PC-3 (cell line): Measurements from ENCODE around the gene TMEM51. TPM values are rescaled to one million over a fixed set of nuclear protein-coding genes. Genes with fewer than 3 reads are reported as not detected.

ENCODE experiments used
- ATAC-seq: fragments of 200-7000 bp; cut with Tn5 transposase; 2 replicates; pipeline ENCODE4 v1.9.1; 2020; ENCODE audit warnings: mild to moderate bottlenecking, moderate library complexity
- BruUV-seq: library from RNA; stranded (reverse); fragments of 400-500 nt; replicated peaks from 2 replicates; lab custom pipeline; 2021; lab: Mats Ljungman, UMichigan
- CTCF ChIA-PET: fragments of 300-600 bp; sonication (Branson Sonifier 250); formaldehyde crosslinking; loops from one replicate; lab custom pipeline; 2022; ENCODE audit warnings: antibody characterized with exemption; lab: Charles Lee
- POLR2A ChIA-PET: fragments of 300-600 bp; sonication (Branson Sonifier 250); formaldehyde crosslinking; loops from one replicate; lab custom pipeline; 2022; ENCODE audit warnings: antibody characterized with exemption; ENCODE audit not compliant: unreplicated experiment; lab: Charles Lee
- DNase-seq: peaks from one replicate; pipeline ENCODE4 v3.0.0-alpha.2; 2015
- H2AFZ ChIP-seq: fragments of 300-600 bp; sonication (generic); 2 replicates; pipeline ENCODE4 v1.6.0; 2016; ENCODE audit warnings: antibody characterized with exemption, low read length
- H3F3A ChIP-seq: fragments of 300-600 bp; sonication (generic); one replicate; pipeline ENCODE4 v1.6.0; 2017; ENCODE audit warnings: antibody characterized with exemption, low read length, control low read depth, mild to moderate bottlenecking; ENCODE audit not compliant: unreplicated experiment
- H3K27ac ChIP-seq: fragments of 300-600 bp; sonication (generic); 2 replicates; pipeline ENCODE4 v1.5.1; 2016; ENCODE audit warnings: mild to moderate bottlenecking, low read length
- H3K27me3 ChIP-seq: fragments of 300-600 bp; sonication (generic); 2 replicates; pipeline ENCODE4 v1.6.1; 2016; ENCODE audit warnings: low read length, mixed read lengths
- H3K36me3 ChIP-seq: fragments of 300-600 bp; sonication (generic); 2 replicates; pipeline ENCODE4 v1.6.1; 2016; ENCODE audit warnings: low read depth, mixed run types, low read length, mixed read lengths
- H3K4me1 ChIP-seq: fragments of 300-600 bp; sonication (generic); 2 replicates; pipeline ENCODE4 v1.5.1; 2016; ENCODE audit warnings: low read length; ENCODE audit not compliant: insufficient read depth
- H3K4me2 ChIP-seq: fragments of 300-600 bp; sonication (generic); 2 replicates; pipeline ENCODE4 v1.6.0; 2016; ENCODE audit warnings: low read length
- H3K4me3 ChIP-seq: fragments of 300-600 bp; sonication (generic); 2 replicates; pipeline ENCODE4 v1.5.1; 2016; ENCODE audit warnings: mild to moderate bottlenecking, low read length, mixed read lengths
- H3K79me2 ChIP-seq: fragments of 300-600 bp; sonication (generic); 2 replicates; pipeline ENCODE4 v1.6.1; 2017; ENCODE audit warnings: low read length, mixed read lengths
- H3K9ac ChIP-seq: fragments of 300-600 bp; sonication (generic); 2 replicates; pipeline ENCODE4 v1.6.0; 2016; ENCODE audit warnings: mild to moderate bottlenecking, low read length
- H3K9me2 ChIP-seq: fragments of 300-600 bp; sonication (generic); replicated peaks from 2 replicates; pipeline ENCODE4 v1.6.1; 2016; ENCODE audit warnings: mixed run types, low read length, mixed read lengths
- H3K9me3 ChIP-seq: fragments of 300-600 bp; sonication (generic); 2 replicates; pipeline ENCODE4 v1.6.1; 2016; ENCODE audit warnings: low read length, mixed read lengths
- H4K20me1 ChIP-seq: fragments of 300-600 bp; sonication (generic); 2 replicates; pipeline ENCODE4 v1.6.1; 2016; ENCODE audit warnings: low read length, mixed read lengths
- CTCF ChIP-seq: fragments of 300-600 bp; sonication (generic); conservative IDR thresholded peaks from 2 replicates; pipeline ENCODE4 v1.5.1; 2017; ENCODE audit warnings: antibody characterized with exemption, low read depth, mild to moderate bottlenecking, low read length
- EZH2 ChIP-seq: fragments of 300-600 bp; sonication (generic); IDR thresholded peaks from one replicate; pipeline ENCODE4 v1.6.1; 2017; ENCODE audit warnings: antibody characterized with exemption, mild to moderate bottlenecking, low read length; ENCODE audit not compliant: unreplicated experiment
- EZH2phosphoT487 ChIP-seq: fragments of 300-600 bp; sonication (generic); IDR thresholded peaks from 2 replicates; pipeline ENCODE4 v1.6.1; 2018; ENCODE audit warnings: mild to moderate bottlenecking, antibody characterized with exemption, low read length, borderline replicate concordance
- intact Hi-C: fragments of 100-400 bp; cut with micrococcal nuclease; formaldehyde crosslinking; loops from 2 replicates; pipeline ENCODE4 v1.9.0; 2023
- total RNA-seq: library from RNA; depleted of rRNA; stranded (reverse); fragments of >200 nt; gene quantifications from 2 replicates; pipeline ENCODE4 v1.2.3, GENCODE V29; 2014

TMEM51 gene
- total RNA-seq, 1 experiment from 2014 or later, result 20.8 TPM

- Histone ChIP-seq H3F3A (no peaks in the 10 kb centered on the region), H3K9me3 (no peaks in the 10 kb centered on the region), H4K20me1 (no peaks in the 10 kb centered on the region), H3K9me2 (no peaks in the 10 kb centered on the region), H3K36me3 (no peaks in the 10 kb centered on the region), H3K27ac (no peak overlapping the region), H3K79me2 (no peaks in the 10 kb centered on the region), H3K4me3 (no peak overlapping the region), H3K9ac (no peak overlapping the region), H2AFZ (no peak overlapping the region), H3K4me1 (peaks cover 10% of the 10 kb centered on the region; the same call in 1 of the 2 replicates), H3K4me2 (no peak overlapping the region), H3K27me3 (no peaks in the 10 kb centered on the region)
- TF ChIP-seq EZH2 (no peak), EZH2phosphoT487 (no peak), CTCF (no peak)
- intact Hi-C loops, result no loop called here
- POLR2A ChIA-PET, result no interaction called here
- ATAC-seq, result no peak
- no TSS peak for BruUV-seq
- CTCF ChIA-PET, result interaction anchor here (0.7 kb wide), 1 partner anchor 17 kb away, joined by 3 read pairs; no protein-coding TSS in a partner anchor
- no peak for DNase-seq
Observed at GRCh38 chr1:15231714-15232201, 78.2 kb downstream of the TMEM51 start.

- H3K4me3 ChIP-seq, result no peak overlapping the region
- no peak for TF ChIP-seq CTCF
- no peak for TF ChIP-seq EZH2phosphoT487
- TF ChIP-seq EZH2, result no peak
- H3K27me3 ChIP-seq, result no peaks in the 10 kb centered on the region
- intact Hi-C loops, result no loop called here
- H3K9me3 ChIP-seq, result no peaks in the 10 kb centered on the region
- ATAC-seq (no peak), DNase-seq (no peak)
- BruUV-seq, result no TSS peak
- no peaks in the 10 kb centered on the region for H4K20me1 ChIP-seq
- no peaks in the 10 kb centered on the region for H3K36me3 ChIP-seq
- POLR2A ChIA-PET, result no interaction called here
- H3K9me2 ChIP-seq, result no peaks in the 10 kb centered on the region
- H3K79me2 ChIP-seq, result no peaks in the 10 kb centered on the region
- H2AFZ ChIP-seq, result no peak overlapping the region
- H3K27ac ChIP-seq, result no peak overlapping the region
- H3F3A ChIP-seq, result no peaks in the 10 kb centered on the region
- H3K4me1 ChIP-seq, result peaks cover 10% of the 10 kb centered on the region; the same call in 1 of the 2 replicates
- CTCF ChIA-PET, result no interaction called here
- H3K9ac ChIP-seq, result no peak overlapping the region
- no peak overlapping the region for H3K4me2 ChIP-seq
Observed at GRCh38 chr1:15233689-15234088, 80.1 kb downstream of the TMEM51 start.

- no peak for DNase-seq
- H2AFZ ChIP-seq, result no peak overlapping the region
- no peak overlapping the region for H3K9ac ChIP-seq
- H3K9me2 ChIP-seq, result no peaks in the 10 kb centered on the region
- no peak overlapping the region for H3K27ac ChIP-seq
- intact Hi-C loops, result no loop called here
- no TSS peak for BruUV-seq
- ChIA-PET CTCF (no interaction called here), POLR2A (no interaction called here)
- no peaks in the 10 kb centered on the region for H3F3A ChIP-seq
- H4K20me1 ChIP-seq, result no peaks in the 10 kb centered on the region
- no peaks in the 10 kb centered on the region for H3K27me3 ChIP-seq
- no peak overlapping the region for H3K4me3 ChIP-seq
- no peaks in the 10 kb centered on the region for H3K79me2 ChIP-seq
- no peaks in the 10 kb centered on the region for H3K4me1 ChIP-seq
- H3K36me3 ChIP-seq, result no peaks in the 10 kb centered on the region
- no peak overlapping the region for H3K4me2 ChIP-seq
- TF ChIP-seq EZH2 (no peak), EZH2phosphoT487 (no peak), CTCF (no peak)
- no peaks in the 10 kb centered on the region for H3K9me3 ChIP-seq
- no peak for ATAC-seq
Observed at GRCh38 chr1:15236321-15236721, 82.8 kb downstream of the TMEM51 start.
